Parathyroid adenoma (tissue), 2 donors: Measurements from ENCODE around the gene PRDM2.

Experiments used
- H2AFZ ChIP-seq: fragments of 300-600 bp; sonication (generic); one replicate; pipeline ENCODE4 v1.7.0; 2017; ENCODE audit warnings: antibody characterized with exemption, mild to moderate bottlenecking
- H3K27ac ChIP-seq: fragments of 300-600 bp; sonication (generic); one replicate; pipeline ENCODE4 v1.7.0; 2017
- H3K27me3 ChIP-seq: fragments of 300-600 bp; sonication (generic); one replicate; pipeline ENCODE4 v1.7.0; 2017; ENCODE audit warnings: low read length; ENCODE audit not compliant: control insufficient read depth, insufficient read depth
- H3K36me3 ChIP-seq: fragments of 300-600 bp; sonication (generic); one replicate; pipeline ENCODE4 v1.7.0; 2017; ENCODE audit warnings: low read length; ENCODE audit not compliant: control insufficient read depth, insufficient read depth
- H3K4me1 ChIP-seq: fragments of 300-600 bp; sonication (generic); one replicate; pipeline ENCODE4 v1.7.0; 2017; ENCODE audit warnings: control low read depth
- H3K4me2 ChIP-seq: fragments of 300-600 bp; sonication (generic); one replicate; pipeline ENCODE4 v1.7.0; 2017; ENCODE audit warnings: low read length
- H3K4me3 ChIP-seq: fragments of 300-600 bp; sonication (generic); one replicate; pipeline ENCODE4 v1.7.0; 2017; ENCODE audit warnings: low read depth, low read length
- H3K79me2 ChIP-seq: fragments of 300-600 bp; sonication (generic); one replicate; pipeline ENCODE4 v1.7.0; 2017; ENCODE audit warnings: control low read depth
- H3K9ac ChIP-seq: fragments of 300-600 bp; sonication (generic); one replicate; pipeline ENCODE4 v1.7.0; 2017; ENCODE audit warnings: mild to moderate bottlenecking
- H3K9me3 ChIP-seq: fragments of 300-600 bp; sonication (generic); one replicate; pipeline ENCODE4 v1.7.0; 2017; ENCODE audit warnings: low read length; ENCODE audit not compliant: control insufficient read depth
- TF ChIP-seq, protein P1 (sequence below): fragments of 300-600 bp; sonication (generic); IDR thresholded peaks from one replicate; pipeline ENCODE4 v1.7.0; 2017; ENCODE audit warnings: antibody characterized with exemption, mild to moderate bottlenecking
- donor health status: primary hyperparathyroidism.

PRDM2 gene

DNA sequence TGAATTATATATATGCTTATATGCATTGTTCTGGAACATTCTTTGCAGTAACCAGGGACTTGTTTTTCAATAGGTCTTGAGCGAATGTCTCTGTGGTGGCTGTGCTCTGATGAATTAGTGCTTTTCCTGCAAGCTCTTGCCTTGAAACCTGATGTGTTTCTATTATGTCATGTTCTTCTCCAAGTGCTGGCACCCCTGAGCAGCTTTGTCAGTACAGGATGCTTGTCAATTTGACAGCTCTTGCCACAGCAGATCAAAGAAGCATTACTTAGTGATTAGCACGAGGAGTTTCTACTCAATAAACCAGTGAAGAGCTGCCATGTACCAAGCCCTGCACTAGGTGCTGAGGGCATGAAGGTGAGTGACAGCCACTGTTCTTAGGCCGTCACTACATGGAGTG is 171.9 kb downstream of the PRDM2 start:
- TF ChIP-seq, protein P1, sequence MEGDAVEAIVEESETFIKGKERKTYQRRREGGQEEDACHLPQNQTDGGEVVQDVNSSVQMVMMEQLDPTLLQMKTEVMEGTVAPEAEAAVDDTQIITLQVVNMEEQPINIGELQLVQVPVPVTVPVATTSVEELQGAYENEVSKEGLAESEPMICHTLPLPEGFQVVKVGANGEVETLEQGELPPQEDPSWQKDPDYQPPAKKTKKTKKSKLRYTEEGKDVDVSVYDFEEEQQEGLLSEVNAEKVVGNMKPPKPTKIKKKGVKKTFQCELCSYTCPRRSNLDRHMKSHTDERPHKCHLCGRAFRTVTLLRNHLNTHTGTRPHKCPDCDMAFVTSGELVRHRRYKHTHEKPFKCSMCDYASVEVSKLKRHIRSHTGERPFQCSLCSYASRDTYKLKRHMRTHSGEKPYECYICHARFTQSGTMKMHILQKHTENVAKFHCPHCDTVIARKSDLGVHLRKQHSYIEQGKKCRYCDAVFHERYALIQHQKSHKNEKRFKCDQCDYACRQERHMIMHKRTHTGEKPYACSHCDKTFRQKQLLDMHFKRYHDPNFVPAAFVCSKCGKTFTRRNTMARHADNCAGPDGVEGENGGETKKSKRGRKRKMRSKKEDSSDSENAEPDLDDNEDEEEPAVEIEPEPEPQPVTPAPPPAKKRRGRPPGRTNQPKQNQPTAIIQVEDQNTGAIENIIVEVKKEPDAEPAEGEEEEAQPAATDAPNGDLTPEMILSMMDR = no peak
- Histone ChIP-seq H2AFZ (no peak overlapping the region), H3K4me1 (no peaks in the 10 kb centered on the region), H3K27ac (no peak overlapping the region), H3K36me3 (no peaks in the 10 kb centered on the region), H3K9me3 (no peaks in the 10 kb centered on the region), H3K79me2 (no peaks in the 10 kb centered on the region), H3K4me3 (no peak overlapping the region), H3K4me2 (no peak overlapping the region), H3K27me3 (no peaks in the 10 kb centered on the region), H3K9ac (no peak overlapping the region)

DNA sequence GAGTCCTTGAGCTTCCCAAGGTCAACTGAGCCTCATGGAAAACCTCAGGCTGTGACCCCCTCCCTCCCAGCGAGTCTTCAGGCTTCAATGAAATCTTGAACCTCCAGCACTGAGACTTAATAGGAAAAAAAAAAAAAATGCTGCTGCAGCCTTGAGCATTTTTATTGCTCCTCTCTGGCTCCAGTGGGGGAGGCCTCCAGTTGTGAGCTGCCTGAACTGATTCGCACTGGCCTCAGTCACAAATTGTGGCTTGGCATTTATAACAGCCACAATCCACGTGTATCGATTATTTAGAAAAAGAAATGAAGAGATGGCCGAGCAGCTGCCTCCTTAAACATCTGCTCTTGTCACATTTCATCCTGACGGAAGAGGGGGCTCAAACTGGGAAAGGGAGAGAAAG is 173.0 kb downstream of the PRDM2 start:
- no peaks in the 10 kb centered on the region for H3K79me2 ChIP-seq

More for the DNA sequence above, 173.0 kb downstream of the PRDM2 start:
- Histone ChIP-seq H3K4me1 (no peaks in the 10 kb centered on the region), H3K36me3 (no peaks in the 10 kb centered on the region), H3K9ac (no peak overlapping the region), H3K9me3 (no peaks in the 10 kb centered on the region), H3K27me3 (no peaks in the 10 kb centered on the region), H3K4me3 (no peak overlapping the region), H2AFZ (no peak overlapping the region), H3K4me2 (no peak overlapping the region), H3K27ac (no peak overlapping the region)
- TF ChIP-seq, protein P1 = no peak
